GM12878 (cell line): ENCODE data around the gene EPN3. TPM values are rescaled to one million over a fixed set of nuclear protein-coding genes. Genes with fewer than 3 reads are reported as not detected.

Experiments
- ATAC-seq: fragments of 200-7000 bp; cut with Tn5 transposase; 3 replicates; pipeline ENCODE4 v1.9.1; 2020; ENCODE audit warnings: mild to moderate bottlenecking, moderate library complexity
- BruUV-seq: library from RNA; stranded (reverse); fragments of 400-500 nt; replicated peaks from 2 replicates; lab custom pipeline; 2021; lab: Mats Ljungman, UMichigan
- CTCF ChIA-PET: fragments of 300-600 bp; sonication (Branson Sonifier 250); formaldehyde crosslinking; extraction: SDS; loops from one replicate; lab custom pipeline; 2021; ENCODE audit warnings: inconsistent platforms; lab: Yijun Ruan, JAX
- POLR2A ChIA-PET: fragments of 350-600 bp; formaldehyde crosslinking; extraction: SDS; loops from one replicate; lab custom pipeline; 2021; ENCODE audit warnings: inconsistent platforms; lab: Charles Lee
- RAD21 ChIA-PET: fragments of 300-600 bp; sonication (Branson Sonifier 250); formaldehyde crosslinking; loops from one replicate; lab custom pipeline; 2023; ENCODE audit warnings: antibody characterized with exemption; ENCODE audit not compliant: unreplicated experiment; lab: Charles Lee
- SMC1A ChIA-PET: fragments of 300-600 bp; sonication (Branson Sonifier 250); formaldehyde crosslinking; loops from one replicate; lab custom pipeline; 2023; ENCODE audit not compliant: unreplicated experiment, uncharacterized antibody; lab: Charles Lee
- DNase-seq: peaks from one replicate; pipeline ENCODE4 v3.0.0-alpha.2; 2011; ENCODE audit warnings: low read depth, low spot score
- FAIRE-seq: peaks from 3 replicates; lab custom pipeline; 2011; peaks lifted over from hg19 to GRCh38; lab: Jason Lieb, UNC
- H2AFZ ChIP-seq: 2 replicates; pipeline ENCODE4 v1.6.0; 2011; ENCODE audit warnings: low read depth, low read length, control low read depth; ENCODE audit not compliant: control insufficient read depth
- H3K27ac ChIP-seq: 2 replicates; pipeline ENCODE4 v1.5.1; 2011; ENCODE audit warnings: control low read depth; ENCODE audit not compliant: control insufficient read depth, insufficient read depth
- H3K27me3 ChIP-seq, 2 experiments: replicated peaks in 1 of 2; 2 replicates each; pipeline versions ENCODE4 v1.6.0 to v1.6.1; 2011; ENCODE audit warnings: low read length in 1 of 2; ENCODE audit not compliant: control insufficient read depth in 2 of 2, insufficient read depth in 2 of 2
- H3K36me3 ChIP-seq, 2 experiments: 2 replicates each; pipeline ENCODE4 v1.5.1; 2011; ENCODE audit warnings: low read length in 1 of 2; ENCODE audit not compliant: control insufficient read depth in 2 of 2, insufficient read depth in 2 of 2
- H3K4me1 ChIP-seq: 2 replicates; pipeline ENCODE4 v1.6.1; 2011; ENCODE audit warnings: mild to moderate bottlenecking, low read length, moderate library complexity, mixed read lengths; ENCODE audit not compliant: control insufficient read depth, insufficient read depth
- H3K4me2 ChIP-seq: 2 replicates; pipeline ENCODE4 v1.6.0; 2011; ENCODE audit warnings: control low read depth; ENCODE audit not compliant: control insufficient read depth, insufficient read depth
- H3K4me3 ChIP-seq: fragments of 200-600 bp; sonication (generic); 2 replicates; pipeline ENCODE4 v1.5.1; 2016
- H3K79me2 ChIP-seq: 2 replicates; pipeline ENCODE4 v1.6.0; 2011; ENCODE audit warnings: low read length; ENCODE audit not compliant: control insufficient read depth, insufficient read depth
- H3K9ac ChIP-seq: 2 replicates; pipeline ENCODE4 v1.8.0; 2011; ENCODE audit warnings: low read length, control low read depth, mixed read lengths; ENCODE audit not compliant: control insufficient read depth, insufficient read depth
- H3K9me3 ChIP-seq: replicated peaks from 3 replicates; pipeline ENCODE4 v1.5.1; 2011; ENCODE audit warnings: mild to moderate bottlenecking, low read length; ENCODE audit not compliant: control insufficient read depth, insufficient read depth
- H4K20me1 ChIP-seq: 2 replicates; pipeline ENCODE4 v1.6.0; 2011; ENCODE audit not compliant: control insufficient read depth, insufficient read depth
- EP300 ChIP-seq, 2 experiments: fragments of 150-350 bp in 1 of 2; IDR thresholded peaks; 2 replicates each; pipeline ENCODE4 v1.6.1; 2011 to 2012; ENCODE audit warnings: low read depth in 2 of 2, low read length in 2 of 2, borderline replicate concordance in 1 of 2, improper control_type of control experiment in 1 of 2, inconsistent platforms in 1 of 2; ENCODE audit not compliant: control insufficient read depth in 1 of 2
- FOS ChIP-seq: IDR thresholded peaks from 3 replicates; pipeline ENCODE4 v1.6.1; 2011; ENCODE audit warnings: borderline replicate concordance; ENCODE audit not compliant: insufficient read length; ENCODE audit errors: extremely low read depth
- GABPA ChIP-seq: IDR thresholded peaks from 2 replicates; pipeline ENCODE4 v1.6.1; 2014; ENCODE audit warnings: antibody characterized with exemption, low read depth, mild to moderate bottlenecking, inconsistent platforms
- IRF4 ChIP-seq: IDR thresholded peaks from 2 replicates; pipeline ENCODE4 v1.6.1; 2011; ENCODE audit warnings: low read depth, low read length
- KDM1A ChIP-seq: fragments of 200-600 bp; sonication (generic); IDR thresholded peaks from 2 replicates; pipeline ENCODE4 v1.6.1; 2016; ENCODE audit warnings: borderline replicate concordance
- LARP7 ChIP-seq: fragments of 450-650 bp; IDR thresholded peaks from 2 replicates; pipeline ENCODE4 v1.6.1; 2017; ENCODE audit warnings: mild to moderate bottlenecking
- MYC ChIP-seq: IDR thresholded peaks from 2 replicates; pipeline ENCODE4 v1.6.1; 2011; ENCODE audit warnings: mild to moderate bottlenecking, low read length, moderate library complexity, inconsistent platforms; ENCODE audit not compliant: insufficient read depth, insufficient replicate concordance, insufficient read length, severe bottlenecking
- POLR2AphosphoS5 ChIP-seq: IDR thresholded peaks from 2 replicates; pipeline ENCODE4 v1.6.1; 2011; ENCODE audit warnings: mild to moderate bottlenecking, low read length, inconsistent platforms
- RAD21 ChIP-seq: IDR thresholded peaks from 2 replicates; pipeline ENCODE4 v1.6.1; 2011; ENCODE audit warnings: mild to moderate bottlenecking, low read depth, low read length, moderate library complexity; ENCODE audit not compliant: insufficient read depth
- TCF3 ChIP-seq: IDR thresholded peaks from 2 replicates; pipeline ENCODE4 v1.6.1; 2012; ENCODE audit warnings: low read depth, mild to moderate bottlenecking, low read length, borderline replicate concordance; ENCODE audit not compliant: insufficient read depth
- ZNF687 ChIP-seq: fragments of 450-650 bp; IDR thresholded peaks from 2 replicates; pipeline ENCODE4 v1.6.1; 2017; ENCODE audit warnings: mild to moderate bottlenecking, moderate library complexity
- WGBS: methylation state at CpG from one replicate; pipeline ENCODE4 v1.1.6; 2016; ENCODE audit warnings: low lambda C conversion rate; ENCODE audit not compliant: insufficient replicate concordance, insufficient coverage; ENCODE audit errors: missing lambda C conversion rate; 5-methylcytosine and 5-hydroxymethylcytosine counted together
- in situ Hi-C: fragments of 300-500 bp; cut with MboI; formaldehyde crosslinking; loops from 9 replicates; pipeline ENCODE4 v1.14.3; 2018; ENCODE audit warnings: mixed read lengths
- intact Hi-C: fragments of 100-400 bp; cut with micrococcal nuclease; formaldehyde crosslinking; loops from one replicate; pipeline ENCODE4 v1.14.2; 2022; ENCODE audit not compliant: unreplicated experiment
- polyA plus RNA-seq, 11 experiments: library from polyadenylated mRNA; depleted of rRNA in 4 of 11; unstranded in 6 of 11; stranded (reverse) in 5 of 11; fragments of >200 nt; fragmentation: Nextera tagmentation in 4 of 11; fragmentation: Illumina TruSeq in 1 of 11; extraction: Ambion mirVana in 4 of 11; extraction: Trizol in 1 of 11; gene quantifications; 1 replicate in 1 of 11; 2 replicates in 10 of 11; pipeline versions ENCODE4 v1.2.1 to v1.2.3, GENCODE V29; 2011 to 2016; ENCODE audit warnings: inconsistent platforms in 2 of 11, missing spikeins in 2 of 11, low read depth in 1 of 11
- total RNA-seq, 4 experiments: library from RNA; depleted of rRNA in 3 of 4; stranded (reverse); fragments of >200 nt in 3 of 4; fragmentation: Illumina TruSeq in 1 of 4; extraction: Trizol in 1 of 4; gene quantifications; 2 replicates each; pipeline versions ENCODE4 v1.2.1 to v1.2.3, GENCODE V29; 2013 to 2021
- TF ChIP-seq, protein P1 (sequence below), 3 experiments: IDR thresholded peaks in 2 of 3; conservative IDR thresholded peaks in 1 of 3; 2 replicates each; pipeline ENCODE4 v1.5.1; 2011; ENCODE audit warnings: low read depth in 3 of 3, low read length in 3 of 3, mild to moderate bottlenecking in 3 of 3, control low read depth in 2 of 3, moderate library complexity in 2 of 3, inconsistent platforms in 1 of 3, mixed read lengths in 1 of 3; ENCODE audit not compliant: control insufficient read depth in 2 of 3, insufficient read depth in 1 of 3; ENCODE audit errors: extremely low read depth in 1 of 3
- TF ChIP-seq, protein P2 (sequence below): fragments of 450-650 bp; IDR thresholded peaks from 2 replicates; pipeline ENCODE4 v1.6.1; 2016; ENCODE audit warnings: mild to moderate bottlenecking, moderate library complexity, borderline replicate concordance

The EPN3 gene
- total and polyA plus RNA-seq, 10 of the 15 experiments (the other 5 are each of a cell fraction or from before 2014, with no cell fraction given), result 0.04 to 0.07 TPM; not detected in 8

DNA sequence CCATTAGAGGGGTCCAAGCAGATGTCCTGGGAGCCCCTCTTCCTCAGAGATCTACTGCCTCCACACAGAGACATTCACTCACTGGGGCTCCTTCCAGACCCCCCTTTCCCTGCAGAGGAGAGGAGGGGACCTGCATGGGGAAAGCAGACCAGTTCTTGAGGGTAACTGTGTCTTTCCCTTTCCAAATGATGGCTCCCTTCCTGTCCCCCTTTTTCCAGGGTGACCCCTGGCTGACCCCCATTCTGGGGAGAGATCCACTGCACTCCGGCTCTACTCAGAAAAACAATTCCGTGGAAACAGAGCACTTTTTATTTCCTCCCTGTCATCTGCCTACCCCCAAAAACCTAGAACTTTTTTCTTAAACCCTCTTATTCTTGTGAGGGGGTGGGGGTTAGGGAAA, 34.4 kb downstream of the EPN3 start:
- Histone ChIP-seq H3K36me3 (no peaks in the 10 kb centered on the region), H3K27me3 (peaks cover 9 to 11% of the 10 kb centered on the region in 2 experiments), H3K9me3 (no peaks in the 10 kb centered on the region), H3K4me3 (no peak overlapping the region), H2AFZ (no peak overlapping the region), H3K4me2 (no peak overlapping the region), H3K4me1 (no peaks in the 10 kb centered on the region), H3K27ac (no peak overlapping the region), H3K79me2 (no peaks in the 10 kb centered on the region), H3K9ac (no peak overlapping the region), H4K20me1 (no peaks in the 10 kb centered on the region)
- ChIA-PET RAD21 (no interaction called here), SMC1A (interaction anchor here (0.7 kb wide), 1 partner anchor 1465 kb away, joined by 4 read pairs; no protein-coding TSS in a partner anchor), CTCF (no interaction called here), POLR2A (interaction anchor here (0.6 to 0.7 kb wide), 2 partner anchors 25 to 26 kb away, joined by 3 to 4 read pairs; no protein-coding TSS in a partner anchor)
- FAIRE-seq (no peak), ATAC-seq (no peak), DNase-seq (no peak)
- intact Hi-C loops, result no loop called here
- BruUV-seq, result no TSS peak
- WGBS, result 53% methylated on average over 2 of the region's 2 CpGs
- TF ChIP-seq MYC, result no peak
- TF ChIP-seq ZNF687, result no peak
- TF ChIP-seq FOS, result no peak
- no peak for TF ChIP-seq KDM1A
- TF ChIP-seq, protein P1, sequence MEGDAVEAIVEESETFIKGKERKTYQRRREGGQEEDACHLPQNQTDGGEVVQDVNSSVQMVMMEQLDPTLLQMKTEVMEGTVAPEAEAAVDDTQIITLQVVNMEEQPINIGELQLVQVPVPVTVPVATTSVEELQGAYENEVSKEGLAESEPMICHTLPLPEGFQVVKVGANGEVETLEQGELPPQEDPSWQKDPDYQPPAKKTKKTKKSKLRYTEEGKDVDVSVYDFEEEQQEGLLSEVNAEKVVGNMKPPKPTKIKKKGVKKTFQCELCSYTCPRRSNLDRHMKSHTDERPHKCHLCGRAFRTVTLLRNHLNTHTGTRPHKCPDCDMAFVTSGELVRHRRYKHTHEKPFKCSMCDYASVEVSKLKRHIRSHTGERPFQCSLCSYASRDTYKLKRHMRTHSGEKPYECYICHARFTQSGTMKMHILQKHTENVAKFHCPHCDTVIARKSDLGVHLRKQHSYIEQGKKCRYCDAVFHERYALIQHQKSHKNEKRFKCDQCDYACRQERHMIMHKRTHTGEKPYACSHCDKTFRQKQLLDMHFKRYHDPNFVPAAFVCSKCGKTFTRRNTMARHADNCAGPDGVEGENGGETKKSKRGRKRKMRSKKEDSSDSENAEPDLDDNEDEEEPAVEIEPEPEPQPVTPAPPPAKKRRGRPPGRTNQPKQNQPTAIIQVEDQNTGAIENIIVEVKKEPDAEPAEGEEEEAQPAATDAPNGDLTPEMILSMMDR (IDR thresholded peaks at IDR 0.05 in 2 of 3, conservative IDR thresholded peaks at IDR 0.05 in 1 of 3; ENCODE audit: control insufficient read depth in 2 of 3, extremely low read depth in 1 of 3, insufficient read depth in 1 of 3, low read depth in 3 of 3, low read length in 3 of 3), result no peak
- TF ChIP-seq TCF3, result no peak
- no peak for TF ChIP-seq EP300 (IDR thresholded peaks at IDR 0.05; ENCODE audit: borderline replicate concordance in 1 of 2, control insufficient read depth in 1 of 2, low read depth in 2 of 2, low read length in 2 of 2)
- no peak for TF ChIP-seq GABPA
- no peak for TF ChIP-seq IRF4
- TF ChIP-seq, protein P2, sequence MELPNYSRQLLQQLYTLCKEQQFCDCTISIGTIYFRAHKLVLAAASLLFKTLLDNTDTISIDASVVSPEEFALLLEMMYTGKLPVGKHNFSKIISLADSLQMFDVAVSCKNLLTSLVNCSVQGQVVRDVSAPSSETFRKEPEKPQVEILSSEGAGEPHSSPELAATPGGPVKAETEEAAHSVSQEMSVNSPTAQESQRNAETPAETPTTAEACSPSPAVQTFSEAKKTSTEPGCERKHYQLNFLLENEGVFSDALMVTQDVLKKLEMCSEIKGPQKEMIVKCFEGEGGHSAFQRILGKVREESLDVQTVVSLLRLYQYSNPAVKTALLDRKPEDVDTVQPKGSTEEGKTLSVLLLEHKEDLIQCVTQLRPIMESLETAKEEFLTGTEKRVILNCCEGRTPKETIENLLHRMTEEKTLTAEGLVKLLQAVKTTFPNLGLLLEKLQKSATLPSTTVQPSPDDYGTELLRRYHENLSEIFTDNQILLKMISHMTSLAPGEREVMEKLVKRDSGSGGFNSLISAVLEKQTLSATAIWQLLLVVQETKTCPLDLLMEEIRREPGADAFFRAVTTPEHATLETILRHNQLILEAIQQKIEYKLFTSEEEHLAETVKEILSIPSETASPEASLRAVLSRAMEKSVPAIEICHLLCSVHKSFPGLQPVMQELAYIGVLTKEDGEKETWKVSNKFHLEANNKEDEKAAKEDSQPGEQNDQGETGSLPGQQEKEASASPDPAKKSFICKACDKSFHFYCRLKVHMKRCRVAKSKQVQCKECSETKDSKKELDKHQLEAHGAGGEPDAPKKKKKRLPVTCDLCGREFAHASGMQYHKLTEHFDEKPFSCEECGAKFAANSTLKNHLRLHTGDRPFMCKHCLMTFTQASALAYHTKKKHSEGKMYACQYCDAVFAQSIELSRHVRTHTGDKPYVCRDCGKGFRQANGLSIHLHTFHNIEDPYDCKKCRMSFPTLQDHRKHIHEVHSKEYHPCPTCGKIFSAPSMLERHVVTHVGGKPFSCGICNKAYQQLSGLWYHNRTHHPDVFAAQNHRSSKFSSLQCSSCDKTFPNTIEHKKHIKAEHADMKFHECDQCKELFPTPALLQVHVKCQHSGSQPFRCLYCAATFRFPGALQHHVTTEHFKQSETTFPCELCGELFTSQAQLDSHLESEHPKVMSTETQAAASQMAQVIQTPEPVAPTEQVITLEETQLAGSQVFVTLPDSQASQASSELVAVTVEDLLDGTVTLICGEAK, result no peak
- no peak for TF ChIP-seq RAD21
- no peak for TF ChIP-seq POLR2AphosphoS5
- no peak for TF ChIP-seq LARP7
- in situ Hi-C loops, result no loop called here
